ENCODE measurements around the gene EXOSC7.
"Not testable (repeated sequence)": the region's sequence is repeated elsewhere in the genome, so short reads cannot be mapped to it uniquely, and the experiment has no call there.

EXOSC7 gene

GRCh38 chr3:45026038-45026437, 50.0 kb downstream of the EXOSC7 start, which contains the start of gene CLEC3B:
Gene CLEC3B, plus strand, starts transcription at chr3:45026303. Its CDS starts 60 bp downstream, at chr3:45026363.
- DNase-seq = no peak

- no peak for DNase-seq
These were observed 50.9 kb downstream of the EXOSC7 start for GRCh38 chr3:45026957-45027356.

- DNase-seq = no peak
These were observed 51.4 kb downstream of the EXOSC7 start for GRCh38 chr3:45027441-45027840.

GRCh38 chr3:45029216-45029615, 53.2 kb downstream of the EXOSC7 start:
- no peak for DNase-seq

GRCh38 chr3:45029661-45030060, 53.6 kb downstream of the EXOSC7 start:
- no peak for DNase-seq

GRCh38 chr3:45031531-45031930, 55.5 kb downstream of the EXOSC7 start:
- no peak for DNase-seq

GRCh38 chr3:45032113-45032512, 56.1 kb downstream of the EXOSC7 start:
- no peak for DNase-seq

GRCh38 chr3:45033791-45034190, 57.7 kb downstream of the EXOSC7 start:
- DNase-seq = no peak

- no peak for DNase-seq
These were observed 58.7 kb downstream of the EXOSC7 start for GRCh38 chr3:45034612-45035252.

GRCh38 chr3:45035441-45036301, 59.6 kb downstream of the EXOSC7 start:
- peak; percentile 41 for DNase-seq

- DNase-seq = peak; percentile 89
These were observed 61.8 kb downstream of the EXOSC7 start for GRCh38 chr3:45037720-45038455.

GRCh38 chr3:45041666-45042065, 65.6 kb downstream of the EXOSC7 start:
- no peak for DNase-seq

GRCh38 chr3:45042162-45042561, 66.1 kb downstream of the EXOSC7 start:
- no peak for DNase-seq

- no peak for DNase-seq
These were observed 67.8 kb downstream of the EXOSC7 start for GRCh38 chr3:45043728-45044299.

GRCh38 chr3:45048244-45048643, 72.2 kb downstream of the EXOSC7 start:
- DNase-seq = no peak

GRCh38 chr3:45049807-45050206, 73.8 kb downstream of the EXOSC7 start:
- no peak for DNase-seq

GRCh38 chr3:45051685-45052084, 75.6 kb downstream of the EXOSC7 start:
- DNase-seq = no peak

- DNase-seq = not testable (repeated sequence)
These were observed 77.8 kb downstream of the EXOSC7 start for GRCh38 chr3:45053805-45054195.

- DNase-seq = no peak
These were observed 78.3 kb downstream of the EXOSC7 start for GRCh38 chr3:45054196-45054857.

- DNase-seq = no peak
These were observed 79.0 kb downstream of the EXOSC7 start for GRCh38 chr3:45055032-45055410.

- no peak for DNase-seq
These were observed 79.5 kb downstream of the EXOSC7 start for GRCh38 chr3:45055411-45056143.
